Urothelium cell line (cell line): ENCODE results near the gene CAPS2.
"Not testable (repeated sequence)": the region's sequence is repeated elsewhere in the genome, so short reads cannot be mapped to it uniquely, and the experiment has no call there.

Source experiments
- DNase-seq: peaks from one replicate; pipeline ENCODE4 v3.0.0; 2011; ENCODE audit warnings: low spot score, mixed read lengths
- FAIRE-seq: peaks from 2 replicates; lab custom pipeline; 2011; peaks lifted over from hg19 to GRCh38; lab: Jason Lieb, UNC

Gene CAPS2

GRCh38 chr12:75329918-75330826 lies at the start of gene CAPS2:
TSS of gene CAPS2 (minus strand) at chr12:75330324. CDS start at chr12:75326498, 3,826 bp downstream.
- no peak for FAIRE-seq

GRCh38 chr12:75378354-75378753 lies 48.2 kb upstream of the CAPS2 start:
- no peak for FAIRE-seq
- no peak for DNase-seq

More at GRCh38 chr12:75329918-75330826, at the start of gene CAPS2:
- DNase-seq = peak; percentile 71

GRCh38 chr12:75374971-75375370 lies 44.8 kb upstream of the CAPS2 start:
- DNase-seq (no peak), FAIRE-seq (no peak)

- FAIRE-seq = no peak
- no peak for DNase-seq
Measured at GRCh38 chr12:75366629-75367028, 36.5 kb upstream of the CAPS2 start.

- no peak for DNase-seq
Measured at GRCh38 chr12:75364919-75365318, 34.8 kb upstream of the CAPS2 start.

GRCh38 chr12:75361408-75361807 lies 31.3 kb upstream of the CAPS2 start:
- FAIRE-seq (no peak), DNase-seq (no peak)

More at GRCh38 chr12:75364919-75365318, 34.8 kb upstream of the CAPS2 start:
- no peak for FAIRE-seq

GRCh38 chr12:75360920-75361319 lies 30.8 kb upstream of the CAPS2 start:
- no peak for DNase-seq
- no peak for FAIRE-seq

- no peak for FAIRE-seq
- no peak for DNase-seq
Measured at GRCh38 chr12:75354011-75354410, 23.9 kb upstream of the CAPS2 start.

- DNase-seq = no peak
- no peak for FAIRE-seq
Measured at GRCh38 chr12:75350413-75350812, 20.3 kb upstream of the CAPS2 start.

GRCh38 chr12:75349946-75350345 lies 19.8 kb upstream of the CAPS2 start:
- no peak for FAIRE-seq
- no peak for DNase-seq

GRCh38 chr12:75346215-75346614 lies 16.1 kb upstream of the CAPS2 start:
- DNase-seq, FAIRE-seq: not testable (repeated sequence)

GRCh38 chr12:75345531-75345930 lies 15.4 kb upstream of the CAPS2 start:
- no peak for DNase-seq
- FAIRE-seq = no peak

- no peak for FAIRE-seq
- peak; percentile 2 for DNase-seq
Measured at GRCh38 chr12:75341873-75342272, 11.7 kb upstream of the CAPS2 start.

GRCh38 chr12:75337905-75338304 lies 7.8 kb upstream of the CAPS2 start:
- FAIRE-seq = no peak
- DNase-seq = no peak

- FAIRE-seq = no peak
Measured at GRCh38 chr12:75334384-75335030, 4.4 kb upstream of the CAPS2 start, which contains the start of gene GLIPR1L1. TSS of gene GLIPR1L1 (plus strand) at chr12:75334670. CDS start at chr12:75334729, 59 bp downstream.

GRCh38 chr12:75327642-75328041 lies 2.5 kb downstream of the CAPS2 start:
- FAIRE-seq = no peak

More at GRCh38 chr12:75334384-75335030, 4.4 kb upstream of the CAPS2 start, which contains the start of gene GLIPR1L1:
- DNase-seq = peak; percentile 68

GRCh38 chr12:75323663-75324062 lies 6.5 kb downstream of the CAPS2 start:
- no peak for FAIRE-seq
- no peak for DNase-seq

More at GRCh38 chr12:75327642-75328041, 2.5 kb downstream of the CAPS2 start:
- DNase-seq = no peak

- FAIRE-seq (no peak), DNase-seq (no peak)
Measured at GRCh38 chr12:75322464-75322863, 7.7 kb downstream of the CAPS2 start.

GRCh38 chr12:75317784-75318183 lies 12.3 kb downstream of the CAPS2 start:
- DNase-seq (no peak), FAIRE-seq (no peak)

- FAIRE-seq = no peak
- peak; percentile 4 for DNase-seq
Measured at GRCh38 chr12:75315518-75315917, 14.6 kb downstream of the CAPS2 start.

GRCh38 chr12:75311369-75311768 lies 18.8 kb downstream of the CAPS2 start:
- DNase-seq = no peak
- no peak for FAIRE-seq

GRCh38 chr12:75308279-75308678 lies 21.8 kb downstream of the CAPS2 start:
- FAIRE-seq (no peak), DNase-seq (no peak)
